CD14-positive monocyte (primary cell): Measurements from ENCODE around the gene SIM2. TPM values are rescaled to one million over a fixed set of nuclear protein-coding genes. Genes with fewer than 3 reads are reported as not detected.

Experiments
- DNase-seq, 3 donors: peaks; one replicate each; pipeline ENCODE4 v3.0.0-alpha.2; 2011 to 2022
- H2AFZ ChIP-seq: 2 replicates; pipeline ENCODE4 v1.6.0; 2012; ENCODE audit warnings: mild to moderate bottlenecking, low read depth, low read length, inconsistent platforms; ENCODE audit not compliant: insufficient read depth, poor library complexity, severe bottlenecking
- H3K27ac ChIP-seq, 2 donors: 1 replicate in 1 of 2; 2 replicates in 1 of 2; pipeline ENCODE4 v1.5.1; 2012 to 2013; ENCODE audit warnings: low read length in 2 of 2, control low read depth in 1 of 2, inconsistent platforms in 1 of 2, low read depth in 1 of 2, mild to moderate bottlenecking in 1 of 2
- H3K27me3 ChIP-seq, 2 donors: one replicate each; pipeline versions ENCODE4 v1.6.0 to v1.6.1; 2011 to 2013; ENCODE audit warnings: low read length in 2 of 2; ENCODE audit not compliant: control insufficient read depth in 2 of 2, insufficient read depth in 2 of 2
- H3K36me3 ChIP-seq, 2 donors: replicated peaks in 1 of 2; 1 replicate in 1 of 2; 2 replicates in 1 of 2; pipeline versions ENCODE4 v1.5.1 to v1.6.1; 2012 to 2013; ENCODE audit warnings: low read length in 2 of 2, control low read depth in 1 of 2, inconsistent platforms in 1 of 2, mild to moderate bottlenecking in 1 of 2; ENCODE audit not compliant: insufficient read depth in 2 of 2, control insufficient read depth in 1 of 2
- H3K4me1 ChIP-seq, 2 donors: 1 replicate in 1 of 2; 2 replicates in 1 of 2; pipeline versions ENCODE4 v1.5.1 to v1.6.1; 2012 to 2013; ENCODE audit warnings: low read length in 2 of 2, control low read depth in 1 of 2, inconsistent platforms in 1 of 2, mild to moderate bottlenecking in 1 of 2, moderate library complexity in 1 of 2; ENCODE audit not compliant: insufficient read depth in 2 of 2, control insufficient read depth in 1 of 2
- H3K4me2 ChIP-seq: replicated peaks from 2 replicates; pipeline ENCODE3; 2012; ENCODE audit warnings: low read length, moderate library complexity, mild to moderate bottlenecking; ENCODE audit not compliant: poor library complexity, severe bottlenecking; ENCODE audit errors: extremely low read depth
- H3K4me3 ChIP-seq, 3 experiments: fragments of 200-600 bp in 1 of 3; sonication (generic) in 1 of 3; replicated peaks in 1 of 3; 1 replicate in 2 of 3; 2 replicates in 1 of 3; pipeline ENCODE4 v1.5.1; 2011 to 2013; ENCODE audit warnings: low read length in 3 of 3, mild to moderate bottlenecking in 3 of 3, control low read depth in 2 of 3, low read depth in 2 of 3, inconsistent platforms in 1 of 3, moderate library complexity in 1 of 3
- H3K79me2 ChIP-seq: 2 replicates; pipeline ENCODE4 v1.6.0; 2012; ENCODE audit warnings: mild to moderate bottlenecking, control low read depth, inconsistent platforms, low read length, moderate library complexity; ENCODE audit not compliant: insufficient read depth
- H3K9ac ChIP-seq: 2 replicates; pipeline ENCODE4 v1.6.0; 2017; ENCODE audit warnings: low read length, mild to moderate bottlenecking; ENCODE audit not compliant: insufficient read depth, poor library complexity, severe bottlenecking
- H3K9me3 ChIP-seq, 2 donors: replicated peaks in 1 of 2; 1 replicate in 1 of 2; 2 replicates in 1 of 2; pipeline versions ENCODE4 v1.5.1 to v1.6.1; 2012 to 2013; ENCODE audit warnings: low read length in 2 of 2, control low read depth in 1 of 2; ENCODE audit not compliant: control insufficient read depth in 1 of 2, insufficient read depth in 1 of 2
- H4K20me1 ChIP-seq: 2 replicates; pipeline ENCODE4 v1.6.0; 2012; ENCODE audit warnings: mild to moderate bottlenecking, low read length, control low read depth, moderate library complexity; ENCODE audit not compliant: insufficient read depth
- H3K27ac Mint-ChIP-seq, 7 donors: one replicate each; pipeline ENCODE4 v1.8.0; 2020; ENCODE audit warnings: mild to moderate bottlenecking in 7 of 7, mixed read lengths in 7 of 7, moderate library complexity in 6 of 7, inconsistent platforms in 2 of 7
- H3K27me3 Mint-ChIP-seq, 3 donors: one replicate each; pipeline ENCODE4 v1.8.0; 2021 to 2022; ENCODE audit warnings: low read depth in 3 of 3, mild to moderate bottlenecking in 3 of 3, mixed read lengths in 3 of 3, moderate library complexity in 3 of 3, inconsistent platforms in 1 of 3
- H3K36me3 Mint-ChIP-seq, 2 donors: one replicate each; pipeline ENCODE4 v1.8.0; 2020; ENCODE audit warnings: mixed read lengths in 2 of 2, inconsistent platforms in 1 of 2, mild to moderate bottlenecking in 1 of 2
- H3K4me1 Mint-ChIP-seq: one replicate; pipeline ENCODE4 v1.8.0; 2020; ENCODE audit warnings: mild to moderate bottlenecking, mixed read lengths
- H3K4me3 Mint-ChIP-seq, 2 donors: one replicate each; pipeline ENCODE4 v1.8.0; 2020; ENCODE audit warnings: mild to moderate bottlenecking in 2 of 2, mixed read lengths in 2 of 2, moderate library complexity in 1 of 2
- H3K9me3 Mint-ChIP-seq, 7 donors: one replicate each; pipeline ENCODE4 v1.8.0; 2020 to 2022; ENCODE audit warnings: mixed read lengths in 7 of 7, mild to moderate bottlenecking in 6 of 7, moderate library complexity in 6 of 7, inconsistent platforms in 2 of 7
- WGBS: methylation state at CpG from one replicate; pipeline ENCODE4 v1.1.5; 2013; ENCODE audit warnings: missing lambda C conversion rate; ENCODE audit not compliant: insufficient coverage; 5-methylcytosine and 5-hydroxymethylcytosine counted together
- intact Hi-C, 2 donors: fragments of 100-400 bp; cut with micrococcal nuclease; formaldehyde crosslinking; loops; one replicate each; pipeline versions ENCODE4 v1.15.0 to v1.15.1; 2023
- polyA plus RNA-seq, 3 donors: library from polyadenylated mRNA; depleted of rRNA in 1 of 3; unstranded in 2 of 3; stranded (reverse) in 1 of 3; fragments of 300-500 nt in 2 of 3; fragments of >200 nt in 1 of 3; fragmentation: Illumina TruSeq in 2 of 3; gene quantifications; 1 replicate in 2 of 3; 2 replicates in 1 of 3; pipeline ENCODE4 v1.2.3, GENCODE V29; 2012 to 2021
- TF ChIP-seq, protein P1 (sequence below): fragments of 200-600 bp; IDR thresholded peaks from one replicate; pipeline ENCODE4 v1.8.0; 2022; ENCODE audit warnings: antibody characterized with exemption, mild to moderate bottlenecking

SIM2 gene
- polyA plus RNA-seq, 3 donors = not detected

DNA sequence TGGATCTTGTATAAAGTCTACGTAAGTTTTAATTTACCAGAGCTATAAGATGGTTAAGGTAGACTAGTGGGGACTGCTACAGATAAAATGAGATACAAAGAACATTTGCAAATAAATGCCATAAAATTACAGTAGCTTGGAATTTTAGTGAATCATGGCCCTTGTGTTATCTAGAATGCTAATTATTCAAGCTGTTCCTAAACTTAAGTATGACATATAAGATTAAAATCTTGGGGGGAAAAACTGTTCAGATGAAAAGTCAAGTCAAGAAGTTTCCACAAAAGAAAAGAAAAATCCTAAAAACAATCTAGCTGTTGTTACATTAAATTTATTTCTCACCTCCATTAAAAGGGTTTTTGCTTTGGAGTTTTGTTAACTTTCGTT lies 51.7 kb downstream of the SIM2 start:
- Histone ChIP-seq H3K9ac (no peak overlapping the region), H2AFZ (no peak overlapping the region), H3K27me3 (peaks cover 28 to 42% of the 10 kb centered on the region in 2 donors), H4K20me1 (no peaks in the 10 kb centered on the region), H3K4me3 (no peak overlapping the region), H3K36me3 (no peaks in the 10 kb centered on the region), H3K9me3 (peaks cover 0 to 2% of the 10 kb centered on the region in 2 donors), H3K4me1 (no peaks in the 10 kb centered on the region), H3K27ac (no peak overlapping the region), H3K4me2 (no peak overlapping the region), H3K79me2 (no peaks in the 10 kb centered on the region)
- Mint-ChIP-seq H3K4me1 (peaks cover 6% of the 10 kb centered on the region), H3K27ac (no peak overlapping the region), H3K9me3 (peaks cover 0 to 12% (median 5%) of the 10 kb centered on the region in 7 donors), H3K27me3 (peaks cover 39 to 43% (median 39%) of the 10 kb centered on the region in 3 donors), H3K36me3 (peaks cover 3 to 5% of the 10 kb centered on the region in 2 donors), H3K4me3 (no peak overlapping the region)
- intact Hi-C loops = no loop called here
- no CpG with 5 or more reads among the region's 2 CpGs for WGBS
- TF ChIP-seq, protein P1, sequence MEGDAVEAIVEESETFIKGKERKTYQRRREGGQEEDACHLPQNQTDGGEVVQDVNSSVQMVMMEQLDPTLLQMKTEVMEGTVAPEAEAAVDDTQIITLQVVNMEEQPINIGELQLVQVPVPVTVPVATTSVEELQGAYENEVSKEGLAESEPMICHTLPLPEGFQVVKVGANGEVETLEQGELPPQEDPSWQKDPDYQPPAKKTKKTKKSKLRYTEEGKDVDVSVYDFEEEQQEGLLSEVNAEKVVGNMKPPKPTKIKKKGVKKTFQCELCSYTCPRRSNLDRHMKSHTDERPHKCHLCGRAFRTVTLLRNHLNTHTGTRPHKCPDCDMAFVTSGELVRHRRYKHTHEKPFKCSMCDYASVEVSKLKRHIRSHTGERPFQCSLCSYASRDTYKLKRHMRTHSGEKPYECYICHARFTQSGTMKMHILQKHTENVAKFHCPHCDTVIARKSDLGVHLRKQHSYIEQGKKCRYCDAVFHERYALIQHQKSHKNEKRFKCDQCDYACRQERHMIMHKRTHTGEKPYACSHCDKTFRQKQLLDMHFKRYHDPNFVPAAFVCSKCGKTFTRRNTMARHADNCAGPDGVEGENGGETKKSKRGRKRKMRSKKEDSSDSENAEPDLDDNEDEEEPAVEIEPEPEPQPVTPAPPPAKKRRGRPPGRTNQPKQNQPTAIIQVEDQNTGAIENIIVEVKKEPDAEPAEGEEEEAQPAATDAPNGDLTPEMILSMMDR = no peak
- no peak for DNase-seq

DNA sequence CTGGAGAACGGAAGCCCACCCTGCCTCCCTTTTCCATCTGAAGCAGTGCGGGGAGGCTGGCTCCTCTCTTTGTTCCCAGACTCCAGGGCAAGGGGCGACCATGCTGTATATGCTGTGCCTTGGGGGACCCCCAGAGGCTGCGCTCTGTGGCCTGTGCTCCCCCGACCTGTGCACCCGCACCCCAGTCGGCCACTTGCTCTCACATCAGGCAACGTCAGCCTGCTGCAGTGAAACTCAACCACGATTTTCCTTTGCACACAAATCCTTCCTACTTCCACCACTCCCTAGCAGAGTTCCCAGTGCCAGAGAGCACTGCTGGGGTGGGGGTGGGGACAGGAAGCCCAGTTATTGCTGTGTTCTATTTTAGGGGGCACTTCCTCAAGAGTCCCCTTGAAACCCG lies 52.5 kb downstream of the SIM2 start:
- peaks cover 3 to 5% of the 10 kb centered on the region in 2 donors for H3K36me3 Mint-ChIP-seq
- intact Hi-C loops = no loop called here

More for the DNA sequence above, 52.5 kb downstream of the SIM2 start:
- Mint-ChIP-seq H3K27ac (no peak overlapping the region), H3K9me3 (peaks cover 0 to 10% (median 5%) of the 10 kb centered on the region in 7 donors), H3K27me3 (peaks cover 31 to 35% (median 32%) of the 10 kb centered on the region in 3 donors), H3K4me3 (no peak overlapping the region), H3K4me1 (peaks cover 6% of the 10 kb centered on the region)
- H3K4me2 ChIP-seq = no peak overlapping the region
- no peak for DNase-seq
- H3K9me3 ChIP-seq = no peaks in the 10 kb centered on the region
- no peaks in the 10 kb centered on the region for H3K4me1 ChIP-seq
- H3K4me3 ChIP-seq = no peak overlapping the region
- no peak overlapping the region for H3K9ac ChIP-seq
- H4K20me1 ChIP-seq = no peaks in the 10 kb centered on the region
- H3K36me3 ChIP-seq = no peaks in the 10 kb centered on the region
- H3K79me2 ChIP-seq = no peaks in the 10 kb centered on the region
- no peak overlapping the region for H3K27ac ChIP-seq
- H3K27me3 ChIP-seq = peaks cover 24 to 34% of the 10 kb centered on the region in 2 donors
- H2AFZ ChIP-seq = no peak overlapping the region
- TF ChIP-seq, protein P1 = no peak
- 83% methylated on average over 7 of the region's 10 CpGs for WGBS
